Cerebellar nuclear complex (tissue), 1 donor: ENCODE results near the gene FBXL17.
"Not testable (repeated sequence)": the region's sequence is repeated elsewhere in the genome, so short reads cannot be mapped to it uniquely, and the experiment has no call there.

Experiments used
- DNase-seq, 2 experiments: peaks; one replicate each; lab custom pipeline; 2025; lab: John Stamatoyannopoulos, UW

The FBXL17 gene

GRCh38 chr5:108311682-108312081 is 70.2 kb downstream of the FBXL17 start:
- DNase-seq, result no peak

DNA sequence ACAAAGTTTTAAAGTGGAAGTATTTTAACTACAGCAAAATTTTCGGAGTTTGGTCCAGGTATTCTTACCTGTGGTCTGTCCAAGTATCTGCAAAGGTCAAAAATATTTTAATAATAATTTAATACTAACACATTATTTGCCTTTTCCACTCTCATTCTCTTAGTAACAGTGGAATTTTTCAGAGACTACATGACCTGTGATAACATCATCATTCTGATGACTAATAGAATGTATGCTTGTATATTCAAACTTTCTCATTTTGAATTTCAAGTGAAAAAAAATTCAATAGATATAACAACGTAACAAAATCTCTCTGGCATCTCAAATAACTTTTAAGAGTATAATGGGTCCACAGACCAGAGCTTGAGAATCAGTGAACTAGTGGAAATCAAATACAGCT is 78.3 kb downstream of the FBXL17 start:
- DNase-seq, result no peak

GRCh38 chr5:108303086-108303485 is 78.8 kb downstream of the FBXL17 start:
- DNase-seq, result no peak

DNA sequence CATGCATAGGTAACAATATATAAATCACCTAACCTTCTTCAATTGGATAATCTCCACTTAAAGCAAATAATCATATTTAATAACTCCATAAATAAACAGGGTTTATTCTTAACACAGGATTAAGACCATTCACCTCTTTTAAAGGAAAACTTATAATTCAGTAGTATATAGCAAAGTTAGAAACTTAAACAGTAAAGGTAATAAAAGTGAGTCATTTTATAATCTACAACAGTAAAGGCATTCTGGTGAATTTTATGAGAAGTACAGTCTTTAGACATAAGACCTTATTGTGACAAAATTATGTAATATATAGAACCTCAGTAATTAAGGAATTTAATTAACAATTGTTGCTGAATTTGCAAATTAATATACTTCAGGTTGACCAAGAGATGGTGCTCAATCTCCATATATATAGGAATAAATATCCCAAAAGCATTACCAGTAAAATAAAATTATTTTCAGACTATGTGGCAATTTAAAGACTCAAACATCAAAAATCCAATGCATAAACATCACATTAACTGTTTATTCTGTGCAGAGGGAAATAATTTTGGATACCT is 84.8 kb downstream of the FBXL17 start:
- no peak for DNase-seq

DNA sequence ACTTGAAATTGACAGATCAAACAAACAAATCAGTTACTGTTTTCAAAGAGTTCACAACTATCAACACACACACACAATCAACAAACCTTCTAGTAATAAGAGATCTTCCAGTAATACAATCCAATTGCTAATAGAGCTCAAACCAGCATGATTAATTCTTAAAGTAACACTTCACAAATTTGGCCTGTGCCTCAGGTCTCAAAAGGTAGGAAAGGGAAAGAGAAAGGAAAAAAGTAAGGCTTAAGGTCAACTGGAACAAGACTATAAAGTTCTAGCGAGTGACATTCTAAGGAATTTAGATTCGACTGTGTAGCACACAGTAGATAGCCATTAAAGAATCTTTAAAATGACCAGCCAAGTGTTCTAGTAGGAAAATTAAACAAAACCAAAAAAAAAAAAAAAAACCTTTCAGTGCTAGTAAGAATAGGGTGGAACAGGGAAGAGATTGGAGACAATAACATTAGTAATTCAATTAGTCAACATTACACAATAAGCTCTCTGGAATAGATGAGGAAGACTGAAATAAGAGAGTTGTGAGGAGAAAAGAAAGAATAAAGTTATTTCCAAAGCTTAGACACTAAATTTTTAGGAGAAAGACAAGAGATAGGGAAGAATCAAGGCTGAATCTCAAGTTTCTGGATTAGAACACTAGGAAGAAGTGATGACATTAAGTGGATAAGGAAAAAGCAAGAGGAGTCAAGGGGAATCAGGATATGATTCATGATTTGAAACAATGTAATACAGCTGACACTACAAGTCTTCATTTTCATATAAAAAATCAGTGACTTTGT is 86.1 kb downstream of the FBXL17 start:
- no peak for DNase-seq

DNA sequence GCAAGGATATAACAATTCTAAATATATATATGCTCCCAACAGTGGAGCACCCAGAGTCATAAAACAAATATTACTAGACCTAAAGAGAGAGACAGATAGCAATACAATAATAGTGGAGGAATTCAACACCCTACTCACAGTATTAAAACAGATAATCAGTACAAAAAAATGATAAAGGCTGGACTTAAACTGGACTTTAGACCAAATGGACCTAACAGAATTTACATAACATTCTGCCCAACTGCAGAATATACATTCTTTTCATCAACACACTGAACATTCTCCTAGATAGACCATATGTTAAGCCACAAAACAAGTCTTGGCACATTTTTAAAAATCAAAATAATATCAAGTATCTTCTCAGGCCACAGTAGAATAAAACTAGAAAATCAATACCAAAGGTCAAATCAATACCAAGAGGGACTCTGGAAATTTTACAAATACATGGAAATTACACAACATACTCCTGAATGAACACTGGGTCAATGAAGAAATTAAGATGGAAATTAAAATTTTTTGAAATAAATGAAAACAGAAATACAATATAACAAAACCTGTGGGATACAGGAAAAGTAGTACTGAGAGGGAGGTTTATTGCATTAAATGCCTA is 100.8 kb downstream of the FBXL17 start:
- no peak for DNase-seq

DNA sequence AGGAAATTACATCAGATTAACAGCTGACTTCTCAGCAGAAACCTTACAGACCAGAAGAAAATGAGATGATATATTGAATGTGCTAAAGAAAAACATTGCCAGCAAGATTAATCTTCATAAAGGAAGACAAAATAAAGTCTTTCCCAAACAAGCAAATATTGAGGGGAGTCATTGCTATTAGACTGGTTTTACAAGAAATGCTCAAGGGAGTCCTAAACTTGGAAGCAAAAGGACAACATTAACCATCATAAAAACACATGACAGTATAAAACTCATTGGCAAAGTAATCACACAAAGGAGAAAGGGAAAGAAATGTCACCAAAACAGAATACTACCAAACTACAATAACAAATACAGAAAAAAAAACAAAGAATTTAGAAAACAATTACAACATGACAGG is 101.7 kb downstream of the FBXL17 start:
- no peak for DNase-seq

DNA sequence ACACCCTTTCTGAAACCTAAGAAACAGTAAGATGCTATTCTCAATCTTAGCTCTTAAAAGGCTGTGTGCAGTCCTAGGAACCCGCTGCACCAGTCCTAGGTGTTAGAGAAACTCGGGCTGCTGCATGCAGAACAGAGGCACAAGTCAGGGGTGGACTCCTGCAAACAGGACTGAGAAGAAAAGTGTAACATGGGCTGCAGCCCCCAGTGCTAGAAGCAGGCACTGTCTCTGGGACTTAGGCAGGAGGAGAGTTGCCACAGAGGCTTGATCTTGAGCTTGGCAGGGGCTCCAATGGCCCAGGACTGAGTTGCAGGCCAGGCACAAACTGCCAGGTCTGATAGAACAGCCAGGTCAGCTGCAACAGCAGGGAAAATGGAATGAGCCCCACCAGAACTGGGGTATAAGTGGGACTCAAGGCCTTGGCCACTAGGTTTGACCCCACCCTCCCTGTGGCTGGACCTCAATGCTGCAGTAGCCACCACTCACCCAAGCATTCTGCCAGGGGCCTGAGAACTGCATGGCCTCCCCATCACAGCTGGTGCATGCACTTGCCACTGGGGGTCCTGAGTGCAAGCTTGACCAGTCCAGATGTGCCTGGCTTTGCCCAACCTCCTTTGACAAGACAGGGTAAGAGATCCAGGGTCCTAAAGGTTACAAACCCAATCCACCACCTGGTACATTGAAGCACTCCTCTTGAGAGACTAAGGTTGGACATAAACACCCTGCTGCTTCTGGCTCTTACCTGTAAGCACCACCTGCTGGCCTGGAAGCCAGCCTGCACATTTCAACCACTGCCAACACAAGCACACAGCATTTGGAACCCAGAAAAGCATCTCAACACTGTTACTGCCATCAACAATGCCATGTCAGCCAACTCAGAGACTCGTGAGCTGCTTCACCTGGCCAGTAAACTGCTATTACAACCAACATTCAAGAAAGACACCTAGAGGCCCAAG is 103.3 kb downstream of the FBXL17 start:
- DNase-seq, result no peak

DNA sequence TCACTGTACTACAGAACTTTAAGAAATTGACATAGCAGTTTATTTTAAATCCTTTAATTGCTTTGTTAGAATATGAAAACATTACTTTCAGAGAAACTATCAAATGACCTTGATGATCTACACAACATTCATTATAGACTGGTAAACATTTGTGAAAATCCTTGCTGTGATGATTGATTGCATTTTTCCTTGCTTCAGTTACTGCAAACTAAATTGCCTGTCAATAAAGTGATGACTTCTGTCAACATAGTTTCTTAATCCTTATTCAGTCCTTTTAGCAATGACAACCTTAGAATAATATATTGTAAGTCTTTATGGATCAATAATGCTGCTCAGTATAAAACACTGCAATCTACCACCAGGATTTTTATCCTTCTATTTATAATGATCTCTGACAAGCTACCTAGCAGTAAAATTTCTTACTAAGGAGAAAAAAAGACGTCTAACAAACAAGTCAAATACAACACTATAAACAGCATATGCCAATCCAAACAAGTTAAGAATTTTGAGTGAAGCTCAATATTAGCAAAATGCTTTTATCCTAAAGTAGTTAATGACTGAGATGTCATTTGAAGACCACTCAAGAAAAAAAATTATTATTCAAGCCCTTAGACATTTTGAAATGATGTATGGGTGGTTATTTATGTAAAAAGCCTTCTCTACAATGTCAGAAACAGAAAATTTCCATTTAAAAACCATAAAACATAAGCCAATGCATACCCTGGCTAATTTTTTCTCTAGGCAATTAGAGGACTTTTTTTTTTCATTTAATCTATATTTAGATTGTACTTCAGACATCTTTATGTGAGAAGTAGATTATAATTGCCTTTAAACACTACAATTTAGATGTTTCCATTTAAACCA is 105.5 kb downstream of the FBXL17 start:
- no peak for DNase-seq

DNA sequence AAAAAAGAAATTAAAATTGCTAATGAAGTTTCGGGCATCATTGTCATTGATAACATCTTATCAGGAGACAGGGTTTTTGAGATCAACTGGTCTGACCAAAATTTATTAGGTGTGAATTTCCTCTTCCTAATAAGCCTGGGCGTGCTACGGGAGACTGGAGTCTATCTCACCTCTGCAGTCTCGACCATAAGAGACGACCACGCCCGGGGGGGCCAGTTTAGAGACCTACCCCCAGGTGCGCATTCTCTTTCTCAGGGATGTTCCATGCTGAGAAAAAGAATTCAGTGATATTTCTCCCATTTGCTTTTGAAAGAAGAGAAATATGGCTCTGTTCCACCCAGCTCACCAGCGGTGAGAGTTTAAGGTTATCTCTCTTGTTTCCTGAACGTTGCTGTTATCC is 107.8 kb downstream of the FBXL17 start:
- DNase-seq, result not testable (repeated sequence)

DNA sequence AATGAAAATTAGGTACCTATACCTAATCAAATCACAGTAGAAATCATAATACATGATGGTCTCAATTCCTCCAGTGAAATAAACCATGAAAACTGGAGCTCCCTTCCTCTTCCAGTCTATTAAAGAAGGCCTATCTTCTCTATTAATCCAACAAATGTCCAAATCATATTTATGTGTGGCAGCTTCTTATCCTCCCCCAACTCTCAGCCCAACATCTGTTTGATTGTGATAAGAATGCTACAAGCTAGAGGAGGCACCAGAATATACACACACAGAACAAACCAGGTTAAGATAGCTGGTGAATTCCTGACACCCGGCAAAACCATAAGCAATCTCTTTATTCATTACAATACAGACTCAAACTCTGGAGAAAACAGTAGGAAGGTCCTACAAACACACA is 110.8 kb downstream of the FBXL17 start:
- no peak for DNase-seq

DNA sequence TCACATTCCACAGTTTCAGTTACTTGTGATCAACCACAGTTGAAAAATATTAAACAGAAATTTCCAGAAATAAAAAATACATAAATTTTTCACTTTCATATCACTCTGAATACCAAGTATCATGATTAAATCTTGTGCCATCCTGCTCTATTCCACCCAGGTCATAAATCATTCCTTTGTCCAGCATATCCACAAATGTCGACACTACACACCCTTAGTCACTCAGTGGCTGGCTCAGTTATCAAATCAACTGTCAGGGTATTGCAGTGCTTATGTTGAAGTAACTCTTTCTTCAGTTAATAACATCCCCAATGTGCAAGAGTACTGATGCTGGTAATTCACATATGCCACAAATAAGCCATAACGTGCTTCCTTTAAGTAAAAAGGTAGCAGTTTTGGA is 115.7 kb downstream of the FBXL17 start:
- DNase-seq, result no peak

DNA sequence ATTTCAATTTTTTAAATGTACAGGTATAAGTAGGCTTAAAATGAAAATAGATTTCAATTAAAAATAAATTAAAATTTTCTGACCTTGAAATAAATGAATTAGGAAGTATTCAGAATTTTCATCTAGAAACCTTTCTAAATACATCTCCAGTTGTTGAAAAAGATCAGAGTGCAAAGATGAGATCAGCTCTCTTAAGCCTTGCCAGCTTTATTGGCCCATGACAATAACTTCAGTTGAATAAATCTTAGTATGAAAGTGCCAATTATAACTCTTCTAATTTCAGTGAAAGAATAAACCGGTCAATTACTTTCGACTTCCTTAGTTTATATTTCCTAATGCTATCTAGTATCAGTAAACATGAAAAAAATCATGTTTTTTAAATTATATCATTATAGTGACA is 117.4 kb downstream of the FBXL17 start:
- DNase-seq, result no peak

DNA sequence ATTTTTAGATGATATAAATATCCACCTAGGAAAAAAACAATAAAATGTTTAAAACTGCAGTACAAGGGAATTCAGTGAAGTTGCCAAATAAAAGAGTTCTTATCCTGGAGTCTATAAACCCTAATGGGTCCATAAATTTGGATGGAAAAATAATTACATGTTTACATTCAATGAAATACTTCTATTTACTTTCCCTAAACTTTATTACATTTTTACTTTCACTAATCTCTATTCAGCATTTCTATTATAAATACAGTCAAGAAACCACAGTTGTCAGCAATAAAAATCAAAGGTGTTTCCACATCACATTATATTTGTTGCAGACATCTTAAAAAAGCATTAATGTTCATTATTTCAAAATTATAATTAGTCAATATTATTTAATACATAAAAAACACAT is 118.6 kb downstream of the FBXL17 start:
- DNase-seq, result no peak

- no peak for DNase-seq
These were observed 121.1 kb downstream of the FBXL17 start for GRCh38 chr5:108260858-108261170.

- DNase-seq, result no peak
These were observed 121.6 kb downstream of the FBXL17 start for GRCh38 chr5:108260117-108260857.

DNA sequence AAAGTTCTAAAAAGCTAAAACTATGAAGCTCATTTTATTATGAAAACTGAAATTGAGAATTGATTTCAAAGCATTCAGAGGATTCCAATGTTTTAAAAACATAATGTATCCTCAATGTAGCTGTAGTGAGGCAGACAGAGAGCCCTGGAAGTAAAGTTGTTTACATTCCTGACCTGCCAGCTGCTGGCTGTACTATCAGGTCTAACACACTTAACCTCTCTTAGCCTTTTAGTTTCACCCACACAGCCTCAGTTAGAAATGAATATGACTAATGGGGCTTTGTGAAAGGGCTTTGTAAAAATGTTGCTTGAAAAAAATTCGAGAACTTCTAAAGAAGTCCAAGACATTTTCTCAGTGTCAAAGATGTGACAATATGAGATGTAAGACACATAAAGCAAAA is 122.6 kb downstream of the FBXL17 start:
- no peak for DNase-seq

GRCh38 chr5:108257996-108258395 is 123.9 kb downstream of the FBXL17 start:
- no peak for DNase-seq

- no peak for DNase-seq
These were observed 126.4 kb downstream of the FBXL17 start for GRCh38 chr5:108255468-108255867.

- DNase-seq, result no peak
These were observed 130.5 kb downstream of the FBXL17 start for GRCh38 chr5:108251350-108251749.
